SIG-M5 (cell line): ENCODE data around the gene FASTKD3.

ENCODE experiments used
- DNase-seq: peaks from one replicate; lab custom pipeline; 2025; lab: John Stamatoyannopoulos, UW

The FASTKD3 gene

DNA sequence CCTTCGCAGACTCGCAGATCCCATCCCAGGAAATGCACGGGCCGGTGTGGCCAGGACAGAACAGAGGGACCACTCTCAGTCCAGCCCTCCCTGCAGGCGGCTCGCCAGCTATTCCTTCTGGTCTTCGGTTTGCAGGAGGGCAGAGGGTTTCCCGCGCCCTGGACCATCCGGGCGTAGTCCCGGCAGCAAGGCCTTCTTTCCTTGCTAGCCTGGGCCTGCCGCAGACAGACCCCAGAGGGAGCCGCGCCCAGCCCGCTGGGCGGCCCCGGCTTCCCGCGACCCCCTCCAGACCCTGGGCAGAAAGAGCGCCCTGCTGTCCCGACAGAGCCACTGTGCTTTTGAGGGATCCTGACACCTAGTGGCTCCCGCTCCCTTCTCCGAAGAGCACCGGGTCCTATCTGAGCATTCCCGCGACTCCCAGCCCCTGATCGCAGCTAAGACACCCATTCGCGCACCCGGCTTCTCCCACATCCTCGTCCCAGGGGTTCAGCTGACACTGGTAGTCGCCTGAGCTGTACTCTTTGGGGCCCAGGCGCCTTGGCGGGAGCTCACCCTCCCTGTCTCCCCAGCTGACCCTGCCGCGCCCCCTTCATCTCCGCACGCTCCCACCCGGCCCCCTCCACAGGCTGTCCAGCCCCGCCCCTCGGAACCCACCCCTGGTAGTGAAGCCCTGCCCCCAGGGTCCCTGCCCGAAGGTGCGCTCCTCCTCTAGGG is 19.0 kb downstream of the FASTKD3 start:
- no peak for DNase-seq

DNA sequence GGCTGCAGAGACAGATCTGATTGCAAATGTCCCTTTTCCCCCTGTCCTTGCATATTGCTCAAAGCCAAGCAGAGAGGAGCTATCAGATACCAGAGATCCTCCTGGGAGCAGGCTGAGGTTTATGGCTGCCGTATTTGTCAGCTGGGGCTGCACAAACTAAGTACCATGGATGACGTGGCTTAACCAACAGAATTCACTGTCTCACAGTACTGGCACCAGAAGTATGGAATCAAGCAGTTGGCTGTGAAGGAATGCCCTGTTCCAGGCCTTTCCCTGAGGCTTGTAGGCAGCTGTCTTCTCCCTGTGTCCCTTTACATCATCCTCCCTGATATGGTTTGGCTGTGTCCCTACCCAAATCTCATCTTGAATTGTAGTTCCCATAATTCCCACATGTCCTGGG is 20.5 kb downstream of the FASTKD3 start:
- DNase-seq, result no peak

DNA sequence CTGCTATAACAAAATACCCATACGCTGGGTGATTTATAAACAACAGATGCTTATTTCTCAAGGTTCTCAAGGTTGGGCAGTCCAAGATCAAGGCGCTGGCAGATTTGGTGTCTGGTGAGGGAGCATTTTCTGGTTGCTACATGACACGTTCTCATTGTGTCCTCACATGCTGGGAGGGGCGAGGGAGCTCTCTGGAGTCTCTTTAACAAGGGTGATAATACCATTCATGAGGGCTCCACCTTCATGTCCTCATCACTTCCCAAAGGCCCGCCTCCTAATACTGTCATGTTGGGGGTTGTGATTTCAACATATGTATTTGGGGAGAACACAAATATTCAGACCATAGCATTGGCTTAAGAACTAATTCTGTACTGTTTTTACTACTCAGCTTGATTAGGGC is 22.5 kb downstream of the FASTKD3 start:
- no peak for DNase-seq

DNA sequence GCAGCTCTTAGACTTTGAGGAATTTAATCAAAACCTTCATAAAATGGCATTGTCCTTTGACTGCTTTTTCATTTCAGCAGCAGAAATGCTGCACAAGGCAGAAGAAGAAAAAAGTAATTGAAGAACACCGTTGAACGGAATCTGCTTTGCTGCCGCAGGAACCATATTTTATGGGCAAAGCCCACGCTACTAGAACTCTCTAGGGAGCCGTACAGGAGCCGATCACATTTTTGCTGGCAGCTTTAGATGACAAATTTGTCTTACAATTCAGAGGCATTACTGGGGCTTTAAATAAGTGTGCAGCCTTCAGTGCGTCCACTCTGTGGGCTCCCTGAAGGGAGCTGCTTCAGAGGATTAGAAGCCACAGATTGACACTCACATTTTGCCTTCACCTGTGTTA is 23.3 kb downstream of the FASTKD3 start:
- DNase-seq, result no peak

DNA sequence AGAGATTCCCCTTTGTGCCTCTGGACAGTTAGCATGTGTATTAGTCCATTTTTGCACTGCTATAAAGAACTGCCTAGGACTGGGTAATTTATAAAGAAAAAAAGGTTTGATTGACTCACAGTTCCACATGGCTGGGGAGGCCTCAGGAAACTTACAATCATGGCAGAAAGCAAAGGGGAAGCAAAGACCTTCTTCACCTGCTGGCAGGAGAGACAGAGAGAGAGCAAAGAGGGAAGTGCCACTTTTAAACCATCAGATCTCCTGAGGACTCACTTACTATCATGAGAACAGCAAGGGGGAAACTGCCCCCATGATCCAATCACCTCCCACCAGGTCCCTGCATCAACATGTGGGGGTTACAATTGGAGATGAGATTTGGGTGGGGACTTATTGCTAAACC is 23.9 kb downstream of the FASTKD3 start:
- no peak for DNase-seq

DNA sequence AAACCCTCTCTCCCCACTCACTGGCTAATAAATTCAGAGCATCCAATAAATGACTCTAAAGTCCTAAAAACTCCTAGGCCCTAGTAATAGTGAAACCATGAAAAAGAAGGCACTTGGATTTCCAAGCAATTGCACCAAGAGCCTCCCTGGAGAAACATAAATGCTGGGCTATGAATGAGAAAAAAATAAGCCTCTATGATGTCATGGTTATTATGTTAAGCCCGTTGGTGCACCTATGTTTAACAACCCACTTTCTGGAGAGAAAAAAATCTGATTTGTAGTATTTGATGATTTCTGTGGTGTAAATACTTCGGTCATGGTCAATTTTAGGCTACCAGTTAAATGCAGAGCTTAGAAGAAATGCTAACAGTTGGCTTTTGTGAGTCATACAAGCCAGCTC is 26.3 kb downstream of the FASTKD3 start:
- DNase-seq, result no peak

DNA sequence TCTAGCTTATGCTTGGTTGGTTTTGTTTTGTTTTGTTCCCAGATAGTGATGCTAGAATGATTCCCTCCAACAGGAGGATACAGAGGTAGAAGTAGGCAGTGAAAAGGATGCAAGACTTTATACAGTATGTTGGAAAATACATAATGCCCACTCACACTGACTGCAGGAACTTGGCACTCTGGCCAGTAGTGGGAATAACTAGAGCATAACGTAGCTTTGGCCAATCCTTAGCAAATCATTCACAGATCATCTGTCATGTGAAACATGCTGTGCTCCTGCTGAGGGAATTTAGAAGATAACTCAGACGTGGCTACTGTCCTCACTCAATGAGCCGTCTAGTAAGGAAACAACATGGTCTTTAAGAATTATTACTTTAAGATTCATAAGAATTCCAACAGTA is 31.4 kb downstream of the FASTKD3 start:
- DNase-seq, result no peak

DNA sequence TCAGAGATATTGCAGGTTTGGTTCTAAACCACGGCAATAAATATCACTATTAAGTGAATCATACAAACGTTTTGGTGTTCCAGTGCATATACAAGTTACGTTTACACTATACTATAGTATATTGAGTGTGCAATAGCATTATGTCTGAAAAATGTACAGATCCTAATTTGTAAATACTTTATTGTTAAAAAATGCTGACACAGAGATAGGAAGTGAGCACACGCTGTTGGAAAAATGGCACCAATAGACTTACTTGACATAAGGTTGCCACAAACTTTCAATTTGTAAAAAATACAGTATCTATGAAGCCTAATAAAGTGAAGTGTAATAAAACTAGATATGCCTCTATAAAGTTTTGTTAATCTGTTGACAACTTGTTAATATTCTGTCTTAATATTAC is 33.8 kb downstream of the FASTKD3 start:
- DNase-seq, result no peak

DNA sequence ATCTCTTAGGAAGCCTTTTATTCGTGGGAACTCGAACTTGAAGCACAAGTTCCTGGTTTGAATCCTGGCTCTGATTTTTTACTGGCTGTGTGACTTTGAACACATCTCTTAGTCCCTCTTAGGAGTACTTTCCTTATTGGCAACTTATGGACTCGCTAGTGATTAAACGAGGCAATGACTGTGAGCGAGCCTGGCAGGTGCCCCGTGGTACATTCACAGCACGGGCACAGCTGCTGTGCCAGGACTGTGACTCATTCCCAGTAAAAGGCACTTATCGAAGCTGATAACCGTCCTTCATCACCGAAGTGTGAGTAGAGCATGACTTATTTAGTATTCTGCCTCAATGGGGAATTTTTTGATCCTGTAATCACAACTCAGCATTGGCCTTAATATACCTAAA is 40.6 kb downstream of the FASTKD3 start:
- no peak for DNase-seq

DNA sequence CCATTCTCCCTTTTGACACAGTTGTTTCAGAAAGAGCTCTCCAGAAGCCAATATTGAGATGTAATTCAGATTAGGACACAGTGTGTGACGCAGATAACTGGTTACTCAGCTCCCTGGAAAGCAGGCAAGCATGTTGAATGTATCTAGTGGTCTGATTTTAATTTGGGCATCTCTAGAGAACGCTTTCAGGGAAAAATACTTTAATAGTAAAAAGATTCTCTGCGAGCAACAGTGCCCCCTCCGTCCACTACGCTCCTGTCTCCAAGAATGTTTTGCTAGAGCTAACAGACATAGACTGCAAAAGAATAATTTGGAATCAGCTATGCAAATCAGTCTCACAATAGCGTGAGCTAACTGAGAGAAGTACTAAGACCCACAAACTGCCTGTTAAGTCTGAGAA is 41.2 kb downstream of the FASTKD3 start:
- DNase-seq, result no peak

DNA sequence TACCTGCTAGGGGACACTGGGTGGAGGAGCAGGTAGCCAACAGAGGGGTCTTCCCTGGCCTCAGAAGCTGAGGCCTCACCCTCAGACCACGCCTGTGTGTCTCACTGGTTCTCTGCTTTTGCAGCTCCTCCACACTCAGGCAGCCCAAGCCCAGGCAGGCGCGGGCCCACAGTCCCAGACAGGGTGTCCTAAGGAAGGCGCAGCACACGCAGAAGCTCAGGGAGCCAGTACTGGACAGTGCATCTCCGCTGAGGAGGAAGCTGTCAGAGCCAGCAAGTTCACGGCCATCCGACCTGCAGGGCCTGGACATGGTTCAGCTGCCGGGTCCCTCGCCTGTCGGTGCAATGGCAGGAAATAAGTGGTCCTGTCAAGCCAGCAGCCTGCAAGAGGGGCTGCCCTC is 43.2 kb downstream of the FASTKD3 start:
- DNase-seq, result no peak

DNA sequence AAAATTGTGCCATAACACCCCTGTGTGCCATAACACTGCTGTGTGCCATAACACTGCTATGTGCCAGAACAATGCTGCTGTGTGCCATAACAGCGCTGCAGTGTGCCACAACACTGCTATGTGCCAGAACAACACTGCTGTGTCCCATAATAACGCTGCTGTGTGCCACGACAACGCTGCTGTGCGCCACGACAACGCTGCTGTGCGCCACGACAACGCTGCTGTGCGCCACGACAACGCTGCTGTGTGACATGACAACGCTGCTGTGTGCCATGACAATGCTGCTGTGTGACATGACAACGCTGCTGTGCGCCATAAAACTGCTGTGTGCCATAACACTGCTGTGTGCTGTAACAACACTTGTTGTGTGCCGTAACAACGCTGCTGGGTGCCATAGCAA is 43.8 kb downstream of the FASTKD3 start:
- no peak for DNase-seq

DNA sequence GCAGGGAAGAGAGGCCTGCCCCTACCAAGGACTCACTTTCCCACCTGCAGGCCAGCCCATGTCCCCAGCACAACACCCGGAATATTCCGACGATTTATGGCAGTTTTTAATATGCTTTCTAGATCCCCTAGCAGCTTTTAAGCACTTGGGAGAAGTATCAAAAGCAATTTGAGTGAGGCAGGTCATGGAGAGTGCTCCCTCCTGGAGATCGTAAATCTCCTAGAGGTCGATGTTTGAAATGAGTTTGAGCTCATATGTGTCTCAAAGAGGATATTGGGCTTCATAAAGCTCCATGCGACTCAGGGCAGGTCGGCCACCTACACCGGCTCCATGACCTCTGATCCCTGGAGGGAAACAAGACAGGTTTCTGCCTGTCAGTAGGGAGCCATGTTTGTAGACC is 45.2 kb downstream of the FASTKD3 start:
- no peak for DNase-seq

DNA sequence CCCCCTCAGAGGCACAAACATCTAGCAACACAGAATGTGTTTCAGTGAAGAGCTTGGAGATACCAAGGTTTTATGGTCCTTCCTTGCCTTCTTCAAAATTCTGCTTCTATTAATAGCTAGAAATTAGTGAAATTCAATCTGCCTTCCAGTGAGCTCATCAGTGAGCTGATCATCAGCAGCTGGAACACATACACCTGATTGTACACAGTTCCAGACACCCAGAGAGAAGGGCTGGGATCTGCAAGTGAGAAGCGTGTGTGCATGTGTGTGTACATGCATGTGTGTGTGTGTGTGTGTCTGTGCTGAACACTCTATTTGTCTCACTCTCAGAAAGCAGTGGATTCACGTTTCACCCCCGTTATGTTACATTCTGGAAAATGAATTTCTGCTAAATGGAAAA is 46.4 kb downstream of the FASTKD3 start:
- no peak for DNase-seq

DNA sequence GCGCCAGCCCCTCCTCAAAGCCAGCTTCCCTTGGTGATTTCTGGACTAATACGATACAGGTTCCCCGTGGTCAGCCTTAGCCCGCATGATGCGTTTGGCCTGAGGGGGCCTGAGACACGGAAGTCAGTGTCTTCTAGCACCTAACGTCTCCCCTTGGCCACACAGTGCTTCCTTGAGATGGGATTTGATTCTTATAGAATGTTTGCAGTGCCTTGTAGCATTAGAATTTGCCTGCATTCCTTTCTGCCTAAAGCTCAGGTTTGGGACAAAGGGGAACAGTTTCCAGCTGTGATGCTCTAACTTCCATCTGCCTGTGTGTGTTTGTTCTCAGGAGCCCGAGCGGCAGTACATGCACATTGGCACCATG is 52.3 kb downstream of the FASTKD3 start:
- DNase-seq, result no peak

DNA sequence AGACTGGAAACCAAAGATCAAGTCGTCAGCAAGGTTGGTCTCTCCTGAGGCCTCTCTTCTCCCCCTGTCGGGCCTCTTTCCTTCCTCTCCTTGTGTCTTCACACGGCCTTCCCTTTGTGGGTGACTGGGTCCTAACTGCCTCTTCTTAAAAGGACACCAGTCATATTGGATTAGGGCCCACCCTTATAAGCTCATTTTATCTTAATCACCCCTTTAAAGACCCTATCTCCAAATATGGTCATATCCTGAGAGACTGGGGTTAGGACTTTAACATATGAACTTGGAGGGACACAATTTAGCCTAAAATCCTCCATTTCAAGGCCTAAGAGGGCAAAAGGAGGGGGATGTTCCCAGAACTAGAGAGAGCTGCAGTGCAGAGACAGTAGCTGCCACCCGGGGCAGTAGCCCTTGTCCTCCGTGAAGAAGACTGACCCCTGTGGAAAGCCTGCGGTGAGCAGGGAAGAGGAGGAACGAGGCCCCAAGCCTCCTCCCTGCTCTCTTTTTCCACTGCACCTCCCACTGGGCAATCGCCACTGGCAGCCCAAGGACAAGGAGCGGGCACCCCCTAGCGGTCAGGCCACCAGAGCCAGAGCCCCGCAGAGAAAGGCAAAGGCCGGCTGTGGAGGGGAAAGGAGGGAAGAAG is 52.8 kb downstream of the FASTKD3 start:
- DNase-seq, result peak; percentile 4

DNA sequence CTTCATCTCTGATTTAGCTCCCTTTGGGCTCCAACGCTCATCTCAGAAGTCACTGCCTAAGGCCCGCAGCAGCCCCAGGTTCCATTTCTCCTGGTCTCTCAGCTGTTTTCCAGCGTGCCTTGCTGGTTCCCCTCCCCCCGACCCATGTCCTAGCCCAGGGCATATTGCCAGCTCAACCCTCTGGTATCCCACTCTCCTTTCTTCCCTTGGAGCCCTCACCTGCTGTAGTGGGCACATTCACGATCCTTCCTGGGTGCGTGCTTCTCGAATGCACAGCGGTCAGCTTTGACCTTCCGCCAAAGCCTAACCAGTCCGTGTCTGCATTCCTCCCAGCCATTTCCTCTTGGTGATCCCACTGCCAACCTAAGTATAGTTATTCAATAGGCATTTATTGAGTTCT is 54.0 kb downstream of the FASTKD3 start:
- no peak for DNase-seq

DNA sequence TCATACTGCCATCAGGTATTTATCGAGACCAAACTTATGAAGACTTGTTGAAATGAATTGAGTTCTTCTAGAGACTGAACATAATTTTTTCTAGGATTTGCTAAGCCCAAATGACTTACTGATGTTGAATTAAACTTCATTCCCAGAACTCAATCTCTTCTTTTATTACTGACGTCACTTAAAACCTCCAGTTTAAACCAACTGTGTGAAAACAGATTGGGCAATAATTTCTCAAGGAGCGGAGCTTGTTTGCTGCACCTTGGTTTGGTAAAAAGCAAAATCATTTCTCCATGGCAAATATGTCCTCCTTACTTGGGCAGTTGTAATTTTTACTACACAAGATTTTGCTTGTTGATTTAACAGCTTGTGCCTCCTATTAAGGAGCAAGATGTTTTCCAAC is 55.3 kb downstream of the FASTKD3 start:
- DNase-seq, result no peak

DNA sequence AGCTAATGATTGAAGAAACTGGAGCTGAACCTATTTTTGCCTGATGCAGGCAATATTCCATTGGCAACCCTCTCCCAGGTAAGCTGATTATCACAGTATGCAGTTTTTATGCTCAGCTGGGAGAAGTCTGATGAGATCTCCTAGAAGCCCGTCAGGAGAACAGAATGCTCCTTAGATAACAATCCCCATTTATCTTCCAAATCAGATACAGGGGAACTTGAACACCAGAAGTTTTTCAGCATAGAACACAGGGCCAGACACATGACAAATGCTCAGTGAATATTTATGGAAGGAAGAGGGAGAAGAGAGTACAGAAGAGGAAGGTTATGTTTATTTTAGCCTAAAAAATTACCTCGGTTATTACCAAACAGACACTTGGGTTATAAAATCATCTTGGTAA is 55.8 kb downstream of the FASTKD3 start:
- no peak for DNase-seq

DNA sequence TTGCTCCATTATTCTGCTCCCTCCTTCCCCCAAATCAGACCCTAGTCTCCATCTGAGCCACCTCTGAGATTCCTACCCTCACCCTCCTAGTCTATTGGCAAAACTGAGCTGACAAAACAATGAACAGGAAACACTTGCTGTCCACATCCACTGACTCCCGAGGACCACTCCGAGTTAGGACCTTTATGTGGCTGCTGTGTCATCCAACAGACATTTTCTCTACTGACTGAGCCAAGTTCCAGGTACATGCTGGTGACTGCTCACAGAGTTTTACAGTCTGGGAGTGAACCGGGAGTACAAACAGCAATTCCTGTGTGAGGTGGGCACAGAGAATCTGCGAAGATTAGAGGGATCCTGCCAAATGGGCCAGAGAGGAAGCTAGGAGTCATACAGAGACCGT is 57.1 kb downstream of the FASTKD3 start:
- no peak for DNase-seq
